GM23248 (cell line): ENCODE data around the gene CACNA2D2. TPM values are rescaled to one million over a fixed set of nuclear protein-coding genes. Genes with fewer than 3 reads are reported as not detected.

Experiments used
- DNase-seq: peaks from one replicate; pipeline ENCODE4 v3.0.0-alpha.2; 2015
- H2AFZ ChIP-seq: fragments of 200-600 bp; sonication (generic); 2 replicates; pipeline ENCODE4 v1.6.1; 2016; ENCODE audit warnings: antibody characterized with exemption
- H3F3A ChIP-seq: fragments of 200-600 bp; sonication (generic); 2 replicates; pipeline ENCODE4 v1.6.1; 2016; ENCODE audit warnings: mild to moderate bottlenecking, antibody characterized with exemption, mixed run types; ENCODE audit not compliant: insufficient read depth
- H3K27ac ChIP-seq: fragments of 200-600 bp; sonication (generic); 2 replicates; pipeline ENCODE4 v1.5.1; 2016; ENCODE audit warnings: mild to moderate bottlenecking
- H3K27me3 ChIP-seq: fragments of 200-600 bp; sonication (generic); replicated peaks from 2 replicates; pipeline ENCODE4 v1.6.1; 2016; ENCODE audit warnings: mild to moderate bottlenecking; ENCODE audit not compliant: insufficient read depth
- H3K36me3 ChIP-seq: fragments of 200-600 bp; sonication (generic); 2 replicates; pipeline ENCODE4 v1.6.1; 2016; ENCODE audit warnings: low read depth, mild to moderate bottlenecking
- H3K4me1 ChIP-seq: fragments of 200-600 bp; sonication (generic); 2 replicates; pipeline ENCODE4 v1.6.1; 2016; ENCODE audit warnings: mild to moderate bottlenecking; ENCODE audit not compliant: insufficient read depth
- H3K4me2 ChIP-seq: fragments of 200-600 bp; sonication (generic); one replicate; pipeline ENCODE4 v1.6.1; 2016; ENCODE audit warnings: mild to moderate bottlenecking; ENCODE audit not compliant: unreplicated experiment
- H3K4me3 ChIP-seq: fragments of 200-600 bp; sonication (generic); 2 replicates; pipeline ENCODE4 v1.5.1; 2016; ENCODE audit warnings: mild to moderate bottlenecking
- H3K79me2 ChIP-seq: fragments of 200-600 bp; sonication (generic); 2 replicates; pipeline ENCODE4 v1.6.1; 2016; ENCODE audit warnings: mild to moderate bottlenecking; ENCODE audit not compliant: insufficient read depth
- H3K9ac ChIP-seq: fragments of 200-600 bp; sonication (generic); 2 replicates; pipeline ENCODE4 v1.6.1; 2016; ENCODE audit warnings: mild to moderate bottlenecking
- H3K9me2 ChIP-seq: fragments of 200-600 bp; sonication (generic); 2 replicates; pipeline ENCODE4 v1.6.1; 2016; ENCODE audit warnings: mixed run types, mild to moderate bottlenecking, moderate library complexity; ENCODE audit not compliant: insufficient read depth
- H3K9me3 ChIP-seq: fragments of 200-600 bp; sonication (generic); one replicate; pipeline ENCODE4 v1.6.1; 2017; ENCODE audit warnings: low read depth
- H4K20me1 ChIP-seq: fragments of 200-600 bp; sonication (generic); 2 replicates; pipeline ENCODE4 v1.6.0; 2016; ENCODE audit not compliant: insufficient read depth
- EZH2 ChIP-seq: fragments of 200-600 bp; sonication (generic); IDR thresholded peaks from 2 replicates; pipeline ENCODE4 v1.6.1; 2018; ENCODE audit warnings: antibody characterized with exemption, mild to moderate bottlenecking; ENCODE audit not compliant: insufficient read depth, poor library complexity, severe bottlenecking
- EZH2phosphoT487 ChIP-seq: fragments of 200-600 bp; sonication (generic); IDR thresholded peaks from 2 replicates; pipeline ENCODE4 v1.6.1; 2018; ENCODE audit warnings: antibody characterized with exemption, moderate library complexity, mild to moderate bottlenecking, low read depth; ENCODE audit not compliant: insufficient read depth
- WGBS, 2 experiments: methylation state at CpG; one replicate each; pipeline ENCODE4 v1.1.6; 2015 to 2017; ENCODE audit warnings: low lambda C conversion rate in 2 of 2, low coverage in 1 of 2; ENCODE audit errors: missing lambda C conversion rate in 2 of 2; 5-methylcytosine and 5-hydroxymethylcytosine counted together
- in situ Hi-C: fragments of 300-500 bp; cut with MboI; formaldehyde crosslinking; loops from 2 replicates; pipeline ENCODE4 v1.15.0; 2020
- polyA plus RNA-seq: library from polyadenylated mRNA; unstranded; fragments of >200 nt; fragmentation: Nextera tagmentation; extraction: Ambion mirVana; gene quantifications from 2 replicates; pipeline ENCODE4 v1.2.1, GENCODE V29; 2016
- total RNA-seq: library from RNA; depleted of rRNA; stranded (reverse); fragments of >200 nt; shearing (Covaris generic); gene quantifications from 2 replicates; pipeline ENCODE4 v1.2.3, GENCODE V29; 2014

Gene CACNA2D2
- total and polyA plus RNA-seq, 2 experiments from 2014 or later = not detected

- Histone ChIP-seq H4K20me1 (no peaks in the 10 kb centered on the region), H3K4me2 (no peak overlapping the region), H3K9me2 (no peaks in the 10 kb centered on the region), H3K4me3 (no peak overlapping the region), H3F3A (no peaks in the 10 kb centered on the region), H3K27ac (no peak overlapping the region), H3K79me2 (no peaks in the 10 kb centered on the region), H2AFZ (peak overlapping the region; percentile 74; the same call in 1 of the 2 replicates), H3K4me1 (peaks cover 9% of the 10 kb centered on the region; the same call in 1 of the 2 replicates), H3K9ac (no peak overlapping the region), H3K9me3 (no peaks in the 10 kb centered on the region), H3K36me3 (no peaks in the 10 kb centered on the region), H3K27me3 (no peaks in the 10 kb centered on the region)
- 74 to 86% methylated on average over 12 of the region's 12 CpGs for WGBS, 2 experiments
- in situ Hi-C loops = no loop called here
- DNase-seq = no peak
- no peak for TF ChIP-seq EZH2phosphoT487
- TF ChIP-seq EZH2 = no peak
Observed at GRCh38 chr3:50475348-50475747, 28.1 kb downstream of the CACNA2D2 start.

GRCh38 chr3:50474717-50475116, 28.7 kb downstream of the CACNA2D2 start:
- WGBS, 2 experiments = 3 to 9% methylated on average over 6 of the region's 6 CpGs
- Histone ChIP-seq H3K9me3 (no peaks in the 10 kb centered on the region), H3K4me3 (no peak overlapping the region), H3K9ac (no peak overlapping the region), H3K79me2 (no peaks in the 10 kb centered on the region), H4K20me1 (no peaks in the 10 kb centered on the region), H2AFZ (peak overlapping the region; percentile 74), H3K27ac (no peak overlapping the region), H3K36me3 (no peaks in the 10 kb centered on the region), H3K27me3 (no peaks in the 10 kb centered on the region), H3K4me1 (peaks cover 9% of the 10 kb centered on the region; the same call in 1 of the 2 replicates), H3K4me2 (peak overlapping the region; percentile 10), H3F3A (no peaks in the 10 kb centered on the region), H3K9me2 (no peaks in the 10 kb centered on the region)
- peak; percentile 82 for DNase-seq
- no peak for TF ChIP-seq EZH2phosphoT487
- no peak for TF ChIP-seq EZH2
- in situ Hi-C loops = no loop called here

GRCh38 chr3:50473768-50474167, 29.7 kb downstream of the CACNA2D2 start:
- Histone ChIP-seq H3K4me2 (no peak overlapping the region), H4K20me1 (no peaks in the 10 kb centered on the region), H3K9ac (no peak overlapping the region), H3K79me2 (no peaks in the 10 kb centered on the region), H3K36me3 (no peaks in the 10 kb centered on the region), H3K9me2 (no peaks in the 10 kb centered on the region), H2AFZ (no peak overlapping the region), H3K27ac (no peak overlapping the region), H3F3A (no peaks in the 10 kb centered on the region), H3K4me1 (peaks cover 9% of the 10 kb centered on the region; the same call in 1 of the 2 replicates), H3K9me3 (no peaks in the 10 kb centered on the region), H3K4me3 (no peak overlapping the region), H3K27me3 (no peaks in the 10 kb centered on the region; the same call in 1 of the 2 replicates)
- DNase-seq = peak; percentile 9
- no peak for TF ChIP-seq EZH2
- no peak for TF ChIP-seq EZH2phosphoT487
- in situ Hi-C loops = no loop called here
- WGBS, 2 experiments = 21 to 28% methylated on average over 10 of the region's 10 CpGs

- TF ChIP-seq EZH2 (no peak), EZH2phosphoT487 (no peak)
- Histone ChIP-seq H3K4me3 (no peak overlapping the region), H3K9ac (no peak overlapping the region), H3K4me2 (no peak overlapping the region), H4K20me1 (no peaks in the 10 kb centered on the region), H2AFZ (no peak overlapping the region), H3F3A (no peaks in the 10 kb centered on the region), H3K79me2 (no peaks in the 10 kb centered on the region), H3K9me3 (no peaks in the 10 kb centered on the region), H3K36me3 (no peaks in the 10 kb centered on the region), H3K27ac (no peak overlapping the region), H3K4me1 (peaks cover 9% of the 10 kb centered on the region; the same call in 1 of the 2 replicates), H3K9me2 (no peaks in the 10 kb centered on the region), H3K27me3 (no peaks in the 10 kb centered on the region; the same call in 1 of the 2 replicates)
- in situ Hi-C loops = no loop called here
- DNase-seq = no peak
- WGBS, 2 experiments = 83 to 88% methylated on average over 6 of the region's 6 CpGs
Observed at GRCh38 chr3:50472958-50473357, 30.5 kb downstream of the CACNA2D2 start.
